Naive thymus-derived CD4-positive, alpha-beta T cell (primary cell): ENCODE results near the gene COQ10B. TPM values are rescaled to one million over a fixed set of nuclear protein-coding genes. Genes with fewer than 3 reads are reported as not detected.

Source experiments
- ATAC-seq: fragments of 150-1000 bp; cut with Tn5 transposase; 2 replicates; pipeline ENCODE4 v1.10.0; 2021; ENCODE audit warnings: mild to moderate bottlenecking, moderate library complexity
- CTCF ChIA-PET: fragments of 350-600 bp; sonication (Branson Sonifier 250); formaldehyde crosslinking; loops from one replicate; lab custom pipeline; 2021; ENCODE audit warnings: antibody characterized with exemption; lab: Charles Lee
- POLR2A ChIA-PET: fragments of 350-600 bp; sonication (Branson Sonifier 250); formaldehyde crosslinking; loops from one replicate; lab custom pipeline; 2021; ENCODE audit warnings: antibody characterized with exemption, inconsistent platforms; lab: Charles Lee
- DNase-seq, 9 donors: peaks; one replicate each; pipeline versions ENCODE4 v3.0.0 to v3.0.0-alpha.2; 2020 to 2022; ENCODE audit warnings: mixed read lengths in 1 of 9
- H3K27ac ChIP-seq: one replicate; pipeline ENCODE4 v1.7.0; 2013; ENCODE audit warnings: mild to moderate bottlenecking, low read depth, low read length, moderate library complexity
- H3K27me3 ChIP-seq, 2 donors: one replicate each; pipeline ENCODE4 v1.7.0; 2013; ENCODE audit warnings: low read length in 2 of 2, mild to moderate bottlenecking in 2 of 2, moderate library complexity in 2 of 2; ENCODE audit not compliant: control insufficient read depth in 2 of 2, insufficient read depth in 2 of 2
- H3K36me3 ChIP-seq, 3 experiments: 1 replicate in 2 of 3; 2 replicates in 1 of 3; pipeline ENCODE4 v1.7.0; 2013; ENCODE audit warnings: low read length in 3 of 3, mild to moderate bottlenecking in 3 of 3, moderate library complexity in 1 of 3; ENCODE audit not compliant: insufficient read depth in 3 of 3, control insufficient read depth in 2 of 3
- H3K4me1 ChIP-seq, 2 donors: one replicate each; pipeline ENCODE4 v1.7.0; 2013; ENCODE audit warnings: low read length in 2 of 2, mild to moderate bottlenecking in 2 of 2, moderate library complexity in 1 of 2; ENCODE audit not compliant: control insufficient read depth in 2 of 2, insufficient read depth in 2 of 2
- H3K4me3 ChIP-seq: 2 replicates; pipeline ENCODE4 v1.7.0; 2013; ENCODE audit warnings: mild to moderate bottlenecking, low read length
- H3K9me3 ChIP-seq, 3 experiments: 1 replicate in 2 of 3; 2 replicates in 1 of 3; pipeline ENCODE4 v1.7.0; 2013; ENCODE audit warnings: low read length in 3 of 3; ENCODE audit not compliant: control insufficient read depth in 2 of 3
- H3K27ac Mint-ChIP-seq, 9 donors: one replicate each; pipeline ENCODE4 v1.8.0; 2020 to 2022; ENCODE audit warnings: mixed read lengths in 9 of 9, mild to moderate bottlenecking in 8 of 9, moderate library complexity in 5 of 9, inconsistent platforms in 2 of 9
- H3K27me3 Mint-ChIP-seq, 5 donors: one replicate each; pipeline ENCODE4 v1.8.0; 2021 to 2022; ENCODE audit warnings: mixed read lengths in 5 of 5, mild to moderate bottlenecking in 1 of 5
- H3K36me3 Mint-ChIP-seq, 5 donors: one replicate each; pipeline ENCODE4 v1.8.0; 2020 to 2022; ENCODE audit warnings: mixed read lengths in 5 of 5, mild to moderate bottlenecking in 3 of 5, inconsistent platforms in 1 of 5
- H3K4me1 Mint-ChIP-seq, 7 donors: one replicate each; pipeline ENCODE4 v1.8.0; 2020 to 2022; ENCODE audit warnings: mixed read lengths in 7 of 7, mild to moderate bottlenecking in 3 of 7, inconsistent platforms in 1 of 7
- H3K4me3 Mint-ChIP-seq, 10 donors: one replicate each; pipeline ENCODE4 v1.8.0; 2020 to 2022; ENCODE audit warnings: mild to moderate bottlenecking in 10 of 10, mixed read lengths in 10 of 10, moderate library complexity in 6 of 10, inconsistent platforms in 2 of 10
- H3K9me3 Mint-ChIP-seq, 11 donors: one replicate each; pipeline ENCODE4 v1.8.0; 2020 to 2022; ENCODE audit warnings: mixed read lengths in 11 of 11, mild to moderate bottlenecking in 4 of 11, inconsistent platforms in 1 of 11, moderate library complexity in 1 of 11
- intact Hi-C, 2 donors: fragments of 100-400 bp; cut with micrococcal nuclease; formaldehyde crosslinking; loops; one replicate each; pipeline ENCODE4 v1.15.1; 2023
- polyA plus RNA-seq, 2 donors: library from polyadenylated mRNA; unstranded; fragments of 300-500 nt; fragmentation: Illumina TruSeq; gene quantifications; one replicate each; pipeline ENCODE4 v1.2.3, GENCODE V29; 2021
- total RNA-seq, 6 experiments: library from RNA in 5 of 6; stranded (reverse) in 5 of 6; gene quantifications; 1 replicate in 5 of 6; 2 replicates in 1 of 6; pipeline ENCODE4 v1.2.3 and lab custom pipeline; 2021 to 2026

Gene COQ10B
- total and polyA plus RNA-seq, 7 experiments from 2014 or later, result 22.9 to 57.2 (median 31.9) TPM

GRCh38 chr2:197504512-197504911 is 51.2 kb downstream of the COQ10B start:
- ATAC-seq (no peak), DNase-seq (no peak)
- peak overlapping the region in 5 of 9 donors; percentile 8 to 75 (median 38) for H3K27ac Mint-ChIP-seq
- peaks cover 21 to 37% (median 27%) of the 10 kb centered on the region in 7 donors for H3K4me1 Mint-ChIP-seq
- intact Hi-C loops, result loop anchor here in 1 of 2 donors (10.0 kb wide), 1 partner anchor 300 kb away; no protein-coding TSS in a partner anchor
- Histone ChIP-seq H3K4me1 (peaks cover 10 to 14% of the 10 kb centered on the region in 2 donors), H3K27me3 (no peaks in the 10 kb centered on the region), H3K4me3 (no peak overlapping the region), H3K36me3 (peaks cover 0 to 13% (median 0%) of the 10 kb centered on the region in 3 experiments), H3K27ac (no peak overlapping the region), H3K9me3 (no peaks in the 10 kb centered on the region)
- H3K4me3 Mint-ChIP-seq, result peak overlapping the region in 1 of 10 donors; percentile 5
- POLR2A ChIA-PET, result interaction anchor here (0.8 to 2.1 kb wide), 3 partner anchors 8 to 51 kb away, joined by 3 to 17 read pairs (median 4); partner anchors contain the start of genes COQ10B and MOB4
- CTCF ChIA-PET, result no interaction called here
- H3K9me3 Mint-ChIP-seq, result no peaks in the 10 kb centered on the region
- no peaks in the 10 kb centered on the region for H3K27me3 Mint-ChIP-seq
- peaks cover 4 to 21% (median 11%) of the 10 kb centered on the region in 5 donors for H3K36me3 Mint-ChIP-seq

DNA sequence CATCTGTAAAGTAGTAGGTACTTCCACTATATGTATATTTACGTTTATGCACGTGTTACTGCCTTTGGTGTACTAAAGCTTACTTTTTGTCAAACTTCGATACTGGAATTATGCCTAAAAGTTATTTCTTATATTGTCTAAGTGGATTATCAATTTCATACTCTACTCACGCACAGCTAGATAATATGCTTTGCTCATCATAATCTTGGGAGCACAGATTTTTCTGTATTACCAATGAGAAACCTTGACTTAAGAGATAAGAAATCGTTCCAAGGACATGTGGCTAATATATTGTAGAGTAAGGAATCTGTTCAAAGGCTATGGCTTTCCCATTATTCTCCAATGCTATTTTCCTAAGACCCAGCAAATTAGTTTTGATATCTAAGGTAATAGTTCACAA is 53.3 kb downstream of the COQ10B start:
- no peaks in the 10 kb centered on the region for H3K27me3 Mint-ChIP-seq
- peaks cover 0 to 12% (median 0%) of the 10 kb centered on the region in 3 experiments for H3K36me3 ChIP-seq
- H3K9me3 Mint-ChIP-seq, result no peaks in the 10 kb centered on the region
- H3K4me3 ChIP-seq, result no peak overlapping the region
- H3K4me3 Mint-ChIP-seq, result no peak overlapping the region
- no peaks in the 10 kb centered on the region for H3K27me3 ChIP-seq
- peaks cover 5 to 11% of the 10 kb centered on the region in 2 donors for H3K4me1 ChIP-seq
- intact Hi-C loops, result loop anchor here in 1 of 2 donors (10.0 kb wide), 1 partner anchor 302 kb away; no protein-coding TSS in a partner anchor
- H3K27ac ChIP-seq, result no peak overlapping the region
- peaks cover 12 to 30% (median 25%) of the 10 kb centered on the region in 7 donors for H3K4me1 Mint-ChIP-seq
- peak overlapping the region in 1 of 9 donors; percentile 34 for H3K27ac Mint-ChIP-seq
- POLR2A ChIA-PET, result interaction anchor here (0.8 to 2.0 kb wide), 2 partner anchors 9 to 66 kb away, joined by 3 to 14 read pairs; partner anchors contain the start of gene MOB4
- H3K36me3 Mint-ChIP-seq, result peaks cover 4 to 15% (median 11%) of the 10 kb centered on the region in 5 donors
- H3K9me3 ChIP-seq, result no peaks in the 10 kb centered on the region
- CTCF ChIA-PET, result no interaction called here
- no peak for ATAC-seq
- no peak for DNase-seq

- ATAC-seq (no peak), DNase-seq (no peak)
- H3K4me1 Mint-ChIP-seq, result peaks cover 22 to 34% (median 26%) of the 10 kb centered on the region in 7 donors
- H3K9me3 Mint-ChIP-seq, result peaks cover 0 to 5% (median 0%) of the 10 kb centered on the region in 11 donors
- no peaks in the 10 kb centered on the region for H3K27me3 Mint-ChIP-seq
- no peaks in the 10 kb centered on the region for H3K27me3 ChIP-seq
- peak overlapping the region in 6 of 9 donors; percentile 65 to 98 (median 96) for H3K27ac Mint-ChIP-seq
- POLR2A ChIA-PET, result interaction anchor here (0.9 to 3.1 kb wide), 3 partner anchors 14 to 23 kb away, joined by 3 to 26 read pairs (median 3); partner anchors contain the start of genes HSPD1 and HSPE1
- H3K36me3 Mint-ChIP-seq, result peaks cover 0 to 3% (median 0%) of the 10 kb centered on the region in 5 donors
- intact Hi-C loops, result no loop called here
- H3K4me3 ChIP-seq, result no peak overlapping the region
- H3K4me3 Mint-ChIP-seq, result peak overlapping the region in 1 of 10 donors; percentile 4
- CTCF ChIA-PET, result no interaction called here
- peaks cover 10 to 12% of the 10 kb centered on the region in 2 donors for H3K4me1 ChIP-seq
- no peaks in the 10 kb centered on the region for H3K9me3 ChIP-seq
- H3K27ac ChIP-seq, result no peak overlapping the region
- H3K36me3 ChIP-seq, result peaks cover 0 to 7% (median 0%) of the 10 kb centered on the region in 3 experiments
These were observed 60.6 kb downstream of the COQ10B start for GRCh38 chr2:197513915-197514314.

- Mint-ChIP-seq H3K27ac (peak overlapping the region; percentile 88 to 98 (median 95)), H3K4me3 (peak overlapping the region; percentile 85 to 99 (median 98)), H3K9me3 (peaks cover 0 to 5% (median 0%) of the 10 kb centered on the region in 11 donors), H3K4me1 (peaks cover 23 to 42% (median 34%) of the 10 kb centered on the region in 7 donors), H3K27me3 (no peaks in the 10 kb centered on the region), H3K36me3 (peaks cover 0 to 7% (median 4%) of the 10 kb centered on the region in 5 donors)
- Histone ChIP-seq H3K27ac (peak overlapping the region; percentile 86), H3K4me1 (peaks cover 10 to 12% of the 10 kb centered on the region in 2 donors), H3K9me3 (no peaks in the 10 kb centered on the region), H3K27me3 (no peaks in the 10 kb centered on the region), H3K36me3 (peaks cover 0 to 7% (median 0%) of the 10 kb centered on the region in 3 experiments), H3K4me3 (peak overlapping the region; percentile 75)
- intact Hi-C loops, result loop anchor here (1.0 to 5.0 kb wide), 7 partner anchors 14 to 1857 kb away; partner anchors contain the start of genes COQ10B (in 2 of the 2), HSPE1 (in 2 of the 2), CCDC150 (in 1 of the 2) and PGAP1 (in 1 of the 2)
- CTCF ChIA-PET, result no interaction called here
- peak in 6 of 9 donors; percentile 9 to 18 (median 13) for DNase-seq
- no peak for ATAC-seq
- POLR2A ChIA-PET, result interaction anchor here (1.5 to 3.3 kb wide), 9 partner anchors 8 to 190 kb away, joined by 3 to 100 read pairs (median 14); partner anchors contain the start of genes COQ10B, HSPD1, HSPE1 and MARS2
These were observed 61.4 kb downstream of the COQ10B start for GRCh38 chr2:197514754-197515153.

- Mint-ChIP-seq H3K27ac (peak overlapping the region; percentile 88 to 98 (median 95)), H3K4me3 (peak overlapping the region; percentile 85 to 99 (median 98)), H3K36me3 (peaks cover 0 to 11% (median 6%) of the 10 kb centered on the region in 5 donors), H3K4me1 (peaks cover 26 to 44% (median 35%) of the 10 kb centered on the region in 7 donors), H3K27me3 (no peaks in the 10 kb centered on the region), H3K9me3 (peaks cover 0 to 5% (median 0%) of the 10 kb centered on the region in 11 donors)
- DNase-seq (peak in 1 of 9 donors; percentile 67), ATAC-seq (peak; percentile 31)
- Histone ChIP-seq H3K4me1 (peaks cover 10 to 12% of the 10 kb centered on the region in 2 donors), H3K4me3 (peak overlapping the region; percentile 75), H3K36me3 (peaks cover 0 to 12% (median 0%) of the 10 kb centered on the region in 3 experiments), H3K9me3 (no peaks in the 10 kb centered on the region), H3K27me3 (no peaks in the 10 kb centered on the region), H3K27ac (peak overlapping the region; percentile 86)
- POLR2A ChIA-PET, result interaction anchor here (1.5 to 3.3 kb wide), 10 partner anchors 9 to 189 kb away, joined by 3 to 100 read pairs (median 13); partner anchors contain the start of genes COQ10B, HSPD1, HSPE1 and MARS2
- CTCF ChIA-PET, result no interaction called here
- intact Hi-C loops, result loop anchor here (1.0 to 5.0 kb wide), 7 partner anchors 15 to 1858 kb away; partner anchors contain the start of genes COQ10B (in 2 of the 2), HSPE1 (in 2 of the 2), CCDC150 (in 1 of the 2) and PGAP1 (in 1 of the 2)
These were observed 62.0 kb downstream of the COQ10B start for GRCh38 chr2:197515315-197515738.
